ENCODE data around the gene ATPAF1. TPM values are rescaled to one million over a fixed set of nuclear protein-coding genes. Genes with fewer than 3 reads are reported as not detected.

ATPAF1 gene
- total and polyA plus RNA-seq, 10 of the 15 experiments (the other 5 are each of a cell fraction or from before 2014, with no cell fraction given), result 15.2 to 93.5 (median 48.4) TPM

DNA sequence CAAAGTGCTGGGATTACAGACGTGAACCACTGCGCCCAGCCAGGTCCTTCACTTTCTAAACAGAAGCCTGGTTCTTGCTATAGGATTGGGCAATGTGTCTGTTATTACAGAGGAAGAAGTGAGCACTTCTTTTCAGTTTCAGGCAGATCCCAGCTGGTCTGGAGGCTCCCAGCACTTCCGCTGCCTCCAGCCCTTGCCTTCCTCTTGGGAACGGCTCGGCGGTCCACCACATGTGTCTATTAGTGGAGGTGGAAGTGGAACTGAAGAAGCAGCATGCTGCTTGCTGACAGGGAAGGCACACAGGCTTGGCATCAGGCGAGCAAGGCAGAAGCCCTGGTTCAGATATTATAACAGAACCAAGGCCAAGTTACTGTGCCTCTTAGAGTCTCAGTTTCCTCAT, 81.1 kb downstream of the ATPAF1 start:
- H3K9me3 ChIP-seq (replicated peaks; ENCODE audit: control insufficient read depth, insufficient read depth, low read length), result no peaks in the 10 kb centered on the region; the same call in 2 of the 3 replicates
- no peak for DNase-seq (ENCODE audit: low read depth, low spot score)
- H3K27me3 ChIP-seq (replicated peaks in 1 of 2; ENCODE audit: control insufficient read depth in 2 of 2, insufficient read depth in 2 of 2, low read length in 1 of 2), result no peaks in the 10 kb centered on the region
- no peak overlapping the region for H3K27ac ChIP-seq (ENCODE audit: control insufficient read depth, insufficient read depth)
- in situ Hi-C loops (cut with MboI), result no loop called here
- H3K4me3 ChIP-seq, result no peak overlapping the region
- RAD21 ChIA-PET (ENCODE audit: unreplicated experiment), result no interaction called here
- no peak overlapping the region for H3K9ac ChIP-seq (ENCODE audit: control insufficient read depth, insufficient read depth, low read length)
- no peak overlapping the region for H3K4me2 ChIP-seq (ENCODE audit: control insufficient read depth, insufficient read depth)
- SMC1A ChIA-PET (ENCODE audit: uncharacterized antibody, unreplicated experiment), result no interaction called here
- no TSS peak for BruUV-seq (replicated peaks)
- 90% methylated on average over 7 of the region's 7 CpGs for WGBS (ENCODE audit: insufficient coverage, insufficient replicate concordance, low lambda C conversion rate, missing lambda C conversion rate)
- intact Hi-C loops (cut with micrococcal nuclease; ENCODE audit: unreplicated experiment), result no loop called here
- H3K79me2 ChIP-seq (ENCODE audit: control insufficient read depth, insufficient read depth, low read length), result no peaks in the 10 kb centered on the region
- no peaks in the 10 kb centered on the region for H3K4me1 ChIP-seq (ENCODE audit: control insufficient read depth, insufficient read depth, low read length)
- no peak overlapping the region for H2AFZ ChIP-seq (ENCODE audit: control insufficient read depth, low read depth, low read length)
- H3K36me3 ChIP-seq (ENCODE audit: control insufficient read depth in 2 of 2, insufficient read depth in 2 of 2, low read length in 1 of 2), result peaks cover 5 to 33% of the 10 kb centered on the region in 2 experiments
- no peak for ATAC-seq
- no peak for FAIRE-seq
- POLR2A ChIA-PET, result no interaction called here
- CTCF ChIA-PET, result interaction anchor here (1.6 kb wide), 1 partner anchor 16 kb away, joined by 6 read pairs; the partner anchor contains the start of gene MKNK1
- no peaks in the 10 kb centered on the region for H4K20me1 ChIP-seq (ENCODE audit: control insufficient read depth, insufficient read depth)
- TF ChIP-seq BHLHE40 (IDR thresholded peaks at IDR 0.05; ENCODE audit: borderline replicate concordance in 1 of 2, low read depth in 2 of 2, low read length in 1 of 2) (no peak), HDAC2 (IDR thresholded peaks at IDR 0.05) (no peak), CHD1 (IDR thresholded peaks at IDR 0.05; ENCODE audit: low read depth, low read length) (no peak), POLR2AphosphoS2 (IDR thresholded peaks at IDR 0.05; ENCODE audit: low read depth, low read length) (no peak), SPI1 (IDR thresholded peaks at IDR 0.05; ENCODE audit: borderline replicate concordance, insufficient read depth, low read depth, low read length) (no peak), MYC (IDR thresholded peaks at IDR 0.05; ENCODE audit: insufficient read depth, insufficient read length, insufficient replicate concordance, low read length, severe bottlenecking) (no peak), JUND (IDR thresholded peaks at IDR 0.05; ENCODE audit: low read depth, low read length) (no peak), STAT1 (conservative IDR thresholded peaks at IDR 0.05) (no peak)
- TF ChIP-seq, protein P1, sequence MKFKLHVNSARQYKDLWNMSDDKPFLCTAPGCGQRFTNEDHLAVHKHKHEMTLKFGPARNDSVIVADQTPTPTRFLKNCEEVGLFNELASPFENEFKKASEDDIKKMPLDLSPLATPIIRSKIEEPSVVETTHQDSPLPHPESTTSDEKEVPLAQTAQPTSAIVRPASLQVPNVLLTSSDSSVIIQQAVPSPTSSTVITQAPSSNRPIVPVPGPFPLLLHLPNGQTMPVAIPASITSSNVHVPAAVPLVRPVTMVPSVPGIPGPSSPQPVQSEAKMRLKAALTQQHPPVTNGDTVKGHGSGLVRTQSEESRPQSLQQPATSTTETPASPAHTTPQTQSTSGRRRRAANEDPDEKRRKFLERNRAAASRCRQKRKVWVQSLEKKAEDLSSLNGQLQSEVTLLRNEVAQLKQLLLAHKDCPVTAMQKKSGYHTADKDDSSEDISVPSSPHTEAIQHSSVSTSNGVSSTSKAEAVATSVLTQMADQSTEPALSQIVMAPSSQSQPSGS (IDR thresholded peaks at IDR 0.05; ENCODE audit: low read length), result no peak
- TF ChIP-seq, protein P2, sequence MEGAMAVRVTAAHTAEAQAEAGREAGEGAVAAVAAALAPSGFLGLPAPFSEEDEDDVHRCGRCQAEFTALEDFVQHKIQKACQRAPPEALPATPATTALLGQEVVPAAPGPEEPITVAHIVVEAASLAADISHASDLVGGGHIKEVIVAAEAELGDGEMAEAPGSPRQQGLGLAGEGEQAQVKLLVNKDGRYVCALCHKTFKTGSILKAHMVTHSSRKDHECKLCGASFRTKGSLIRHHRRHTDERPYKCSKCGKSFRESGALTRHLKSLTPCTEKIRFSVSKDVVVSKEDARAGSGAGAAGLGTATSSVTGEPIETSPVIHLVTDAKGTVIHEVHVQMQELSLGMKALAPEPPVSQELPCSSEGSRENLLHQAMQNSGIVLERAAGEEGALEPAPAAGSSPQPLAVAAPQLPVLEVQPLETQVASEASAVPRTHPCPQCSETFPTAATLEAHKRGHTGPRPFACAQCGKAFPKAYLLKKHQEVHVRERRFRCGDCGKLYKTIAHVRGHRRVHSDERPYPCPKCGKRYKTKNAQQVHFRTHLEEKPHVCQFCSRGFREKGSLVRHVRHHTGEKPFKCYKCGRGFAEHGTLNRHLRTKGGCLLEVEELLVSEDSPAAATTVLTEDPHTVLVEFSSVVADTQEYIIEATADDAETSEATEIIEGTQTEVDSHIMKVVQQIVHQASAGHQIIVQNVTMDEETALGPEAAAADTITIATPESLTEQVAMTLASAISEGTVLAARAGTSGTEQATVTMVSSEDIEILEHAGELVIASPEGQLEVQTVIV (IDR thresholded peaks at IDR 0.05; ENCODE audit: borderline replicate concordance, partially characterized antibody), result no peak
- TF ChIP-seq, protein P3, sequence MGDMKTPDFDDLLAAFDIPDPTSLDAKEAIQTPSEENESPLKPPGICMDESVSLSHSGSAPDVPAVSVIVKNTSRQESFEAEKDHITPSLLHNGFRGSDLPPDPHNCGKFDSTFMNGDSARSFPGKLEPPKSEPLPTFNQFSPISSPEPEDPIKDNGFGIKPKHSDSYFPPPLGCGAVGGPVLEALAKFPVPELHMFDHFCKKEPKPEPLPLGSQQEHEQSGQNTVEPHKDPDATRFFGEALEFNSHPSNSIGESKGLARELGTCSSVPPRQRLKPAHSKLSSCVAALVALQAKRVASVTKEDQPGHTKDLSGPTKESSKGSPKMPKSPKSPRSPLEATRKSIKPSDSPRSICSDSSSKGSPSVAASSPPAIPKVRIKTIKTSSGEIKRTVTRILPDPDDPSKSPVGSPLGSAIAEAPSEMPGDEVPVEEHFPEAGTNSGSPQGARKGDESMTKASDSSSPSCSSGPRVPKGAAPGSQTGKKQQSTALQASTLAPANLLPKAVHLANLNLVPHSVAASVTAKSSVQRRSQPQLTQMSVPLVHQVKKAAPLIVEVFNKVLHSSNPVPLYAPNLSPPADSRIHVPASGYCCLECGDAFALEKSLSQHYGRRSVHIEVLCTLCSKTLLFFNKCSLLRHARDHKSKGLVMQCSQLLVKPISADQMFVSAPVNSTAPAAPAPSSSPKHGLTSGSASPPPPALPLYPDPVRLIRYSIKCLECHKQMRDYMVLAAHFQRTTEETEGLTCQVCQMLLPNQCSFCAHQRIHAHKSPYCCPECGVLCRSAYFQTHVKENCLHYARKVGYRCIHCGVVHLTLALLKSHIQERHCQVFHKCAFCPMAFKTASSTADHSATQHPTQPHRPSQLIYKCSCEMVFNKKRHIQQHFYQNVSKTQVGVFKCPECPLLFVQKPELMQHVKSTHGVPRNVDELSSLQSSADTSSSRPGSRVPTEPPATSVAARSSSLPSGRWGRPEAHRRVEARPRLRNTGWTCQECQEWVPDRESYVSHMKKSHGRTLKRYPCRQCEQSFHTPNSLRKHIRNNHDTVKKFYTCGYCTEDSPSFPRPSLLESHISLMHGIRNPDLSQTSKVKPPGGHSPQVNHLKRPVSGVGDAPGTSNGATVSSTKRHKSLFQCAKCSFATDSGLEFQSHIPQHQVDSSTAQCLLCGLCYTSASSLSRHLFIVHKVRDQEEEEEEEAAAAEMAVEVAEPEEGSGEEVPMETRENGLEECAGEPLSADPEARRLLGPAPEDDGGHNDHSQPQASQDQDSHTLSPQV (IDR thresholded peaks at IDR 0.05), result no peak
- TF ChIP-seq, protein P4, sequence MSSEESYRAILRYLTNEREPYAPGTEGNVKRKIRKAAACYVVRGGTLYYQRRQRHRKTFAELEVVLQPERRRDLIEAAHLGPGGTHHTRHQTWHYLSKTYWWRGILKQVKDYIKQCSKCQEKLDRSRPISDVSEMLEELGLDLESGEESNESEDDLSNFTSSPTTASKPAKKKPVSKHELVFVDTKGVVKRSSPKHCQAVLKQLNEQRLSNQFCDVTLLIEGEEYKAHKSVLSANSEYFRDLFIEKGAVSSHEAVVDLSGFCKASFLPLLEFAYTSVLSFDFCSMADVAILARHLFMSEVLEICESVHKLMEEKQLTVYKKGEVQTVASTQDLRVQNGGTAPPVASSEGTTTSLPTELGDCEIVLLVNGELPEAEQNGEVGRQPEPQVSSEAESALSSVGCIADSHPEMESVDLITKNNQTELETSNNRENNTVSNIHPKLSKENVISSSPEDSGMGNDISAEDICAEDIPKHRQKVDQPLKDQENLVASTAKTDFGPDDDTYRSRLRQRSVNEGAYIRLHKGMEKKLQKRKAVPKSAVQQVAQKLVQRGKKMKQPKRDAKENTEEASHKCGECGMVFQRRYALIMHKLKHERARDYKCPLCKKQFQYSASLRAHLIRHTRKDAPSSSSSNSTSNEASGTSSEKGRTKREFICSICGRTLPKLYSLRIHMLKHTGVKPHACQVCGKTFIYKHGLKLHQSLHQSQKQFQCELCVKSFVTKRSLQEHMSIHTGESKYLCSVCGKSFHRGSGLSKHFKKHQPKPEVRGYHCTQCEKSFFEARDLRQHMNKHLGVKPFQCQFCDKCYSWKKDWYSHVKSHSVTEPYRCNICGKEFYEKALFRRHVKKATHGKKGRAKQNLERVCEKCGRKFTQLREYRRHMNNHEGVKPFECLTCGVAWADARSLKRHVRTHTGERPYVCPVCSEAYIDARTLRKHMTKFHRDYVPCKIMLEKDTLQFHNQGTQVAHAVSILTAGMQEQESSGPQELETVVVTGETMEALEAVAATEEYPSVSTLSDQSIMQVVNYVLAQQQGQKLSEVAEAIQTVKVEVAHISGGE (CRISPR knock-in tag; IDR thresholded peaks at IDR 0.05), result no peak
